WERI-Rb-1 (cell line): ENCODE data around the gene CILP.

Experiments
- DNase-seq: peaks from one replicate; pipeline ENCODE4 v3.0.0-alpha.2; 2020
- H3K27ac ChIP-seq: fragments of 250-450 bp; sonication (Bioruptor Pico); 2 replicates; pipeline ENCODE4 v1.5.1; 2020; ENCODE audit warnings: mild to moderate bottlenecking, moderate library complexity
- H3K27me3 ChIP-seq: fragments of 250-450 bp; sonication (Bioruptor Pico); 2 replicates; pipeline ENCODE4 v1.5.1; 2021; ENCODE audit warnings: mild to moderate bottlenecking, low read depth, moderate library complexity; ENCODE audit not compliant: insufficient read depth, severe bottlenecking
- H3K36me3 ChIP-seq: fragments of 250-450 bp; sonication (Bioruptor Pico); 2 replicates; pipeline ENCODE4 v1.5.1; 2020; ENCODE audit warnings: mild to moderate bottlenecking, moderate library complexity
- H3K4me3 ChIP-seq: 2 replicates; pipeline ENCODE4 v1.5.1; 2011; ENCODE audit warnings: low read depth, mild to moderate bottlenecking, control low read depth, low read length
- H3K9me3 ChIP-seq: fragments of 250-450 bp; sonication (Bioruptor Pico); 2 replicates; pipeline ENCODE4 v1.5.1; 2021; ENCODE audit warnings: mild to moderate bottlenecking, moderate library complexity; ENCODE audit not compliant: severe bottlenecking
- CTCF ChIP-seq: IDR thresholded peaks from 2 replicates; pipeline ENCODE4 v1.5.1; 2011; ENCODE audit warnings: low read depth, mild to moderate bottlenecking, control low read depth, inconsistent platforms, low read length

The CILP gene

DNA sequence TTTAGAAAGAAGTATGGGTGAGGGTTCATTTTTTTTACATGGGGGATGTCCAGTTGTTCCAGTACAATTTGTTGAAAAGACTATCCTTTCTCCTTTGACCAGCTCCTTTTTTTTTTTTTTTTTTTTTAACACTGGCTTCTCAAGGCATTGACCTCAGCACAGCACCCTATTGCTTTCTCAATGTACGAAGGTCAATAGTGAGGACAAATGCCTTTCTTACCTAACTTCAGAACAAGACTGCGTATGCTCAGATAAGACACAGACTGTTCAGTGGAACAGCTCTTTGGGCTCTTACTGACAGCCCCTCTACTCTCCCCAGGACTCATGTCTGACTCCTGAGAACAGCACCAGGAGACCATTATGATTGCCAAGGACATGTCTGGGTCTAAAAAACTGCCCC is 10.4 kb upstream of the CILP start:
- no peak for TF ChIP-seq CTCF
- no peak overlapping the region for H3K27ac ChIP-seq
- no peaks in the 10 kb centered on the region for H3K27me3 ChIP-seq
- no peaks in the 10 kb centered on the region for H3K36me3 ChIP-seq
- no peak for DNase-seq
- no peak overlapping the region for H3K4me3 ChIP-seq
- H3K9me3 ChIP-seq = no peaks in the 10 kb centered on the region

- H3K27ac ChIP-seq = no peak overlapping the region
- no peak for TF ChIP-seq CTCF
- no peaks in the 10 kb centered on the region for H3K9me3 ChIP-seq
- no peaks in the 10 kb centered on the region for H3K27me3 ChIP-seq
- no peak overlapping the region for H3K4me3 ChIP-seq
- no peaks in the 10 kb centered on the region for H3K36me3 ChIP-seq
- no peak for DNase-seq
These were observed 7.9 kb upstream of the CILP start for GRCh38 chr15:65219137-65219536.

DNA sequence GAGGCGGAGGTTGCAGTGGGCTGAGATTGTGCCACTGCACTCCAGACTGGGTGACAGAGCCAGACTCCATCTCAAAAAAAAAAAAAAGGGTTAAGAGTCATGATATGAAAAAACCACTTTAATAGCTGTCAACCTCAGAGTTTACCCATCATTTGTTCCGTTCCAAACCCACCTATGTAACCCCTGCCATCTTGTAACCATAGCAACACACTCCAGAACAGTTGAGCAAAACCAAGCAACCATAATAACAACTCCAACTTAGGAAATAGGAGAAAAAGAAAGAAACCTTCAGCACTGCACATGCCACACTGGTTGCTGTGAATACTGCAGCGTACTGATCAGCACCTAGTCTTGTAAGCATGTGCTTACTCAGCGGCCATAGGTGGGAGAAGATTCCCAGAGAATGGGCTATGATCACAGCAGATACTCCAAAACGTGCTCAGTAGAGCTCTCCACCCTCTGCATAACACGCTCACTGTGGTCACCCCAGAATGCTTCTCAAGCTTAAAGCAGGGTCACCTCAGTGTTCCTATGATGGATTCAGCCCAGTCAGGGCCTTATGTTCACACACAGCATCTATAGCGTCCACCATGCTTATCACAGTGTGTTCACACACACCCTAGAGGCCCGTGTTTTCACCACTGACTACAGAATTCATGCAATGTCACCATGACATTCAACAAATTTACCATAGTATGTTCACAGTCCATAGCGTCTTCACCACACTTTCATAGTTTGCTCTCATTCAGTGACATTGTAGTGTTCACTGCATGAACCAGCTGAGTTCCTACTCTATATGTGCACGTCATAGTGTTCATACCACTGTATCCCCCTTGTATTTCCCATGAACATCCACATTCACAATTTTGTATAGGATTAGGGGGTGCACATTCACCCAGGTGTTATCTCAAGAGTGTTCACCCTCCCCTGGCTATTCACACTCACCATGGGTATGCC is 6.5 kb upstream of the CILP start:
- H3K27me3 ChIP-seq = no peaks in the 10 kb centered on the region
- no peak overlapping the region for H3K4me3 ChIP-seq
- H3K27ac ChIP-seq = no peak overlapping the region
- no peak for DNase-seq
- no peak for TF ChIP-seq CTCF
- no peaks in the 10 kb centered on the region for H3K9me3 ChIP-seq
- H3K36me3 ChIP-seq = no peaks in the 10 kb centered on the region

DNA sequence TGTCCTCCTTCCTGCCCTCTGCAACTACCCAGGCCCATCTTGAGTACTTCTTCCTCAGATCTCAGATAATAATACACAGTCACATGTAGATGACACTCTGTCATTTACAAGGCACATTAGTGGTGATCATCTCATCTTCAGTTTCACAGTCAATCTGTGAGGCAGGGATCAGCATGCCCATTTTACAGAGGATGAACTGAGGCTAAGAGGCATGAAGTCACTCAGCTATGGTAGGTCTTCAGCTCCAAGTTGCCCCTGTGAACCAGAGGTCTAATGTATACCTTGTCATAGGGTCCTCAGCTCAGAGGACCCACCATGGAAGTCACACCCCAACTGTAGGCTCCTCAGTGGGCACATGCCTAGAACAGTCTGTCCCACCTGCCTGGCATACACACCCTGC is 4.2 kb upstream of the CILP start:
- no peaks in the 10 kb centered on the region for H3K9me3 ChIP-seq
- DNase-seq = no peak
- H3K4me3 ChIP-seq = no peak overlapping the region
- H3K36me3 ChIP-seq = no peaks in the 10 kb centered on the region
- H3K27me3 ChIP-seq = no peaks in the 10 kb centered on the region
- no peak for TF ChIP-seq CTCF
- H3K27ac ChIP-seq = no peak overlapping the region

GRCh38 chr15:65214010-65214409 is 2.7 kb upstream of the CILP start:
- DNase-seq = no peak
- no peaks in the 10 kb centered on the region for H3K27me3 ChIP-seq
- no peak overlapping the region for H3K4me3 ChIP-seq
- no peaks in the 10 kb centered on the region for H3K9me3 ChIP-seq
- no peak overlapping the region for H3K27ac ChIP-seq
- no peaks in the 10 kb centered on the region for H3K36me3 ChIP-seq
- TF ChIP-seq CTCF = no peak
